GM19025 (cell line): ENCODE data around the gene THBS3.
"Not testable (repeated sequence)": the region's sequence is repeated elsewhere in the genome, so short reads cannot be mapped to it uniquely, and the experiment has no call there.

ENCODE experiments used
- ATAC-seq: cut with Tn5 transposase; IDR thresholded peaks from one replicate; pipeline ENCODE4 v1.9.1; 2021; ENCODE audit warnings: mild to moderate bottlenecking, low read depth, moderate library complexity; ENCODE audit not compliant: unreplicated experiment

THBS3 gene

DNA sequence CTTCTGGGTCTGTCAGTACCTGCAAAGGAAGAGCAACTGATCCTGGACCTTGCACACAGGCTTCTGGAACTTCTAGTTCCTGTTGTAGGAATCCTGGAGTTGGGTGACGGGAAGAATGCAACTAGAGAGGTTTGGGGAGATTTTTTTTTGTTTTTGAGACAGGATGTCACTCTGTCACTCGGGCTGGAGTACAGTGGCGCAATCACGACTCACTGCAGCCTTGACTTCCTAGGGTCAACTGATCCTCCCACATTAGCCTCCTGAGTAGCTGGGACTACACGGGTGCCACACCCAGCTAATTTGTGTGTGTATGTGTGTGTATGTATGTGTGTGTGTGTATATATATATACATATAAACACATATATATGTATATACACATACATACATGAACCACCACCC lies 28.8 kb upstream of the THBS3 start:
- ATAC-seq, result no peak

DNA sequence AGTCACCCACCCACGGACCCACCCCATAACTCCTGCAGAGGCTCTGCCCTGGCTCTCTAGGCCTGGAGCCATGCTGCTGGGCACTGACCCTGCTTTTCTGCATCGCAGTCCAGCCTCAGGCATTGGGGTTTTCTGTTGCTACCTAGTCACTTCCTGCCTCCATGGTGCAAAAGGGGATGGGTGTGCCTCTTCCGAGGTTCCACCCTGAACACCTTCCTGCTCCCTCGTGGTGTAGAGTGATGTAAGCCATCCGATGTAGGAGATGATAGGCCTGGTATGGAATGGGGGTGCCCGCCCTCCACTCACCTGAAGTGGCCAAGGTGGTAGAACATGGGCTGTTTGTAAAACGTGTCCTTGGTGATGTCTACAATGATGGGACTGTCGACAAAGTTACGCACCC lies 27.7 kb upstream of the THBS3 start:
- ATAC-seq, result not testable (repeated sequence)

DNA sequence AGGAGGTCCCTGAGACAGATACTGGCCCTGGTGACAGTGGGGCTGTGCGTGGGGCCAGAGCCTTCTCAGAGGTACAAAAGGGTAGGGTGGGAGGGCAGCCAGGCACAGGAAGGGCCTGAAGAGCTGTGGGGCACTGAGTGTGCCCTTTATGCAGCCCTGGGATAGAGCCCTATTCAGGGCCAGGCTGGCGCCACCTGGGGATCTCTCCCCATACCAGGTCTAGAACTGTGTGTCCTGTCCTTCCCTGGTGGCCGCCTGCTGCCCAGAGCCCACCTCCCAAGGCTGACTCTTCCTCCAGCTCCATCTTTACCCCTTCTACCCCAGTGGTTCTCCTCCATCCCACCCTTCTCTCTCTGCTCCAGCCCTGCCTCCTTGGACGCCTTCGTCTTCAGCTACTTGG lies 25.8 kb upstream of the THBS3 start:
- ATAC-seq, result not testable (repeated sequence)

DNA sequence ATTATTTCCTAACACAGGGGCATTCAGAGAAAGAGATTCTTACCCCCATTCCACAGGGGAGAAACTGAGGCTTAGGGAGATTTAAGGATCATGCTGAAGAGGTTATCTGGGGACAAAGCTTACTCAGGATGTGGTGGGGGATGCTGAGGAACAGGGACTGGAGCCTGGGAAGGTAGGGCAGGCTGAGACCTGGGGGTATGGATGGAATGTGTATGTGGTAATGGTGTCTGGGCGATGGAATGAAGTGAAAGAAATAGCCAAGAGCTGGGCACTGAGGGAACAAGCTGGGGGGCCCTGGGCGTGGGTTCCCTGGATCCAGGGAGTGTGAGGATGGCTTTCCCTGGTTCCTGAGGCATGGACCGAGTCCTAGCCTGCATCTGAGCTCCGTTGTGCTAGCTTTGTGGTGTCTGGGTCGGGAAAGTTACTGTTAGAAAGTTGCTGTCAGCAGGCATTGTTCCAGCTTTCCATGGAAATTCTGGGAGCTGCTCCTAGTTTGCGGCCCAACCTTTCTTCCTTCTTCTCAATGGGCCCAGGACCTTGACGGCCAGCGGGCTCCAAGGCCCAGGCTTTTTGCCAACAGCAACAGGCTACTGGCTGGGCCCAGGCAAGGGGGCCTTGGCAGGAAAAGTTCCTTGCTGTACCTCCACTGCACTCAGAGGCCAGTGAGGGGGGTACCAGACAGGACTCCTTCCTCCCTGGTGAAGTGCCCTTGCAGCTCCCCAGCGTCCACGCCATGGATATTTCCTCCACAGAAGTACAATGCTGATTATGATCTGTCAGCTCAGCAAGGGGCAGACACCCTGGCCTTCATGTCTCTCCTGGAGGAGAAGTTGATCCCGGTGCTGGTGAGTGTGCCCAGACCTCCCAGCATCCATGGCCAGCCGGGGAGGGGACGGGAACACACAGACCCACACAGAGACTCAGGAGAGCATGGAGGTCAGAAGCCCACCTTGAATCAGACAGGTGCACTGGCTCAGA lies 24.6 kb upstream of the THBS3 start:
- ATAC-seq, result not testable (repeated sequence)

DNA sequence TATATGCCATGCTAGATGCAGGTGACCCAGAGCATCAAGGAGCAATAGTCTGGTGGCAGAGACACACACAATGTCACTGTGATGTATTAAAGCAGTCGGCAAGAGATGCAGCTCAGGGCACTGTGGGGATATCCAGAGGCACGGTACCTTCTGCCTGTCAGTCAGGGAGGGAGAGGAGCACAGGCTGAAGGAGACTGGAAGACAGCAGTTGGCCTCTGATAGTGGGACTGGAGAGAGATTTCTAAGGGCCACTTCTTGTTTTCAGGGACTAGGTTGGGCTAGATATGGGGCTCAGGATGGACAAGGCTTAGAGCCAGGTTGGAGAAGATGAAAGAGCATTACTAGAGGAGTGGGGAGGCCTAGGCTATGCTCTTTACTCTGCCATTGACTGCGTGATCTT lies 23.6 kb upstream of the THBS3 start:
- not testable (repeated sequence) for ATAC-seq

- no peak for ATAC-seq
Measured at GRCh38 chr1:155228096-155228427, 20.4 kb upstream of the THBS3 start.

DNA sequence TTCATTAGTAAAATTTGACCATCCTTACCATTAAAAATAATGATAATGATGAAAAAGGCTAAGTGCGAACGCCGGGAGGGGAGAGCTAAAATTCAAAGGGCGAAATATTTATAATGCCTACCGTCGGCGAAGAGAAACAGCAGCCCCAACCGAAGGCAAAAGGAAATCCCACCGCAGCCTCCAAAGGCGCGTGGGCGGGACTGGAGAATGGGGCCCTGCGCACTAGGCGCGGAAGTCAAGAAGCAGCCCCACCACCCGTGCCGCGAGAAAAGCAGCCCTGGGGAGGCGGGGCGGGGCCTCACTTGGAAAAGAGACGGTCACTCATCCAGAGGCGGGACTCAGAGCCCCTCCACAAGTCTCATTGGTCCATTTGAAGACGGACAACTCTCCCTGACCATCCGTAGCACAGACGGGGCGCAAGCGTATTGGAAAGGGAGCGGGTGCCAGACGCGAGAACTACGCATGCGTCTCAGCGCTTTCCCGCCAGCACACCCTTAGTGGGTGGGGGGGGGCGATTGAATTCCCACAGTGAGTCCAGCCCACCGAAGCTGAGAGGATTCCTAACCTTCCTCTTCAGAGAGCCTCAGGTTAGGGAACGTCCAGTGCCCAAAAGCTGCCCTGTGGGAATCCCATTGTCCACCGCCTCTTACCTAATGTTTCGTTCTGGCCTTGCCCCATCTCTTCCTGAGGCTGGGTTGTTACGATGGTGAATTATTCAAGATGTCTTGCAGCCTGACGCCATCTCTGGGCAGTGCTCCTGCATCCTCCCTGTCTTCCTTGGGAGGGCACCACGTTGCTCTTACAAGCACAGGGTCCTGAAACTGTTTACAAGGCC lies 19.8 kb upstream of the THBS3 start:
- peak; percentile 90 for ATAC-seq

DNA sequence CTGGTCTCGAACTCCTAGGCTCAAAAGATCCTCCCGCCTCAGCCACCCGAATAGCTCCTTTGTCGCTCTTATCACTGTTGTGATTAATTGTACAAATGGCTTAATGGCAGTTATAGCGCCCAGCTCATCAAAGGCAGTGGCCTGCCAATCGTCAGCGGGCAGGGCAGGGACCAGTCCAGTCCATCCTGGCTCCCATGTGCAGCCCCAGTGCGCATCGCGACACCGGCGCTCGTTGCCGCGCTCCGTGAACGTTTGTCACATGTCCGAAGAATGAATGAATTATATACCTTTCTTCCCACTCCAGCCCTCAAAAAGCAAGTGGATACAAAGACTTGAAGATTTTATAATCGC lies 19.2 kb upstream of the THBS3 start:
- ATAC-seq, result no peak

DNA sequence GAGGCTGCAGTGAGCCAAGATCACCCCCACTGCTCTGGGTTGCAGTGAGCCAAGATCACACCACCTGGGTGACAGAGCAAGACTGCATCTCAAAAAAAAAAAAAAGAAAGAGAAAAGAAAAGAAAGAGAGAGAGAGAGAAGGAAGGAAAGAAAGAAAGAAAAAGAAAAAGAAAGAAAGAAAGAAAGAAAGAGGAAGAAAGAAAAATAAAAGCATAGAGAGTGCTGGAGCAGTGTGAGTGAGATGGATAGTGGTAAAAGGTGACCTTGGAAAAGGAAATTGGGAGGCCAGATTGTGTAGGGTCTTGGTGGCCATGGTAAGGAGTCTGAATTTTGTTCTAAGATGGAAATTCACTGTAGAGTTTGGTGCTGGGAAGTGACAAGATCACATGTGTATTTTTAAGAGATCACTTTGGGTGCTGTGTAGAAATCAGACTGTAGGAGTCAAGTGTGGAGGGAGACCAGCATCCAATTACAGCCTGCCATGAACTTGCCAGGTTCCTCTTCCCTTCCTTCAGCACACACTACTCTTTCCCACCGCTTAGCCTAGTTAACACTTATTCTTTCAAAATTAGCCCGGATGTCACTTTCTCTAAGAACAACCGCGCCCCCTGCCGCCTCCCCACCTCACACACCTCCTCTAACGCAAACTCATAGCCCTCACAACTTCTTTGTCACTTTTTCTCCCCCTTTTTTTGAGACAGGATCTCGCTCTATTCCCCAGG lies 18.7 kb upstream of the THBS3 start:
- ATAC-seq, result no peak

DNA sequence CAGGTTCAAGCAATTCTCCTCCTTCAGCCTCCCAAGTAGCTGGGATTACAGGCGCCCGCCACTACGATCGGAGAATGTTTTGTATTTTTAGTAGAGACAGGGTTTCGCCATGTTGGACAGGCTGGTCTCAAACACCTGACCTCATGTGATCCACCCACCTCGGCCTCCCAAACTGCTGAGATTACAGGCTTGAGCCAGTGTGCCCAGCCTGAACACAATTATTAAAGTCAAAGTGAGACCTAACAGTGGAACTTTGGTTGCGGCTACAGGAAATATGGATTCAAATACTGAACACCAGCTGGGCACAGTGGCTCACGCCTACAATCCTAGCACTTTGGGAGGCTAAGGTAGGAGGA lies 17.7 kb upstream of the THBS3 start:
- ATAC-seq, result not testable (repeated sequence)

DNA sequence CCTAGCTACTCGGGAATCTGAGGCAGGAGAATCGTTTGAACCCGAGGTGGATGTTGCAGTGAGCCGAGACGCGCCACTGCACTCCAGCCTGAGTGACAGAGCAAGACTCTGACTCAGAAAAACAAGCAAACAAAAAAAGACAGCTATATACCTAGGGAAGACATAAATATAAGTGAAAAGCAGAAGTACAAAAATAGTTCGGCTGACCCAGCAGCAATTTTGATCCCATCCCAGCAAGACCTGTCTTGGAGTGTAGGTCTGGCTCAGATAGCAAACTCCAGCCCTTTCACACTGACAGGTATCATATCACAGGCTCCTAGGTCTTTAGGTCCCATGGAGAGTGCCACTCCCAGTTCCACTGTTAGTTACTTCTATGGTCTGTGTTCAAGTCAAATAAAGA lies 15.3 kb upstream of the THBS3 start:
- ATAC-seq, result no peak

DNA sequence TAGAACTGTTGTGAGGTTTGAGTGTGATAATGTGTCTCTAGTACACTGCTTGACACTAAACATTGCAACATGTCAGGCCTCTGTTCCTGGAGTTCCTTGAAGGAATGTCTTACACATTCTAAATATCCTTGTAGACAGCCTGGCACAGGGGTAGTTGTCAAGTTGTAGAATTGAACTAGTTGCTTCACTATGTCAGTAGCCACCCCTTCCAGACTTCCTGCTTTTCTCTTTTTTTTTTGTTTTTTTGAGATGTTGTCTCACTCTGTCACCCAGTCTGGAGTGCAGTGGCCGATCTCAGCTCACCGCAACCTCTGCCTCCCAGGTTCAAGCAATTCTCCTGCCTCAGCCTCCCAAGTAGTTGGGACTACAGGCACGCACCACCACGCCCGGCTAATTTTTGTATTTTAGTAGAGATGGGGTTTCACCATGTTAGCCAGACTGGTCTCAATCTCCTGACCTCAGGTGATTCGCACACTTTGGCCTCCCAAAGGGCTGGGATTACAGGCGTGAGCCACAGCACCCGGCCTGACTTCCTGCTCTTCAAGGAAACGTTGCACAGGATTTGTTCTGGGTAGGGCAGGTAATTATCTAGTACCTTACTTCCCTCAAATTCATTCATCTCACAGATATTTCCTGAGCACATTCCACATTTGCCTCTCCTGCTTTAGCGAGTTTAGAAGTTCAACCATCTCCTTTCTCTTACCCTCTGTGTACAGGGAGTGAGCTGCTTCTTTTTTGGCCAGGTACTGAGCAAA lies 12.7 kb upstream of the THBS3 start:
- not testable (repeated sequence) for ATAC-seq

- no peak for ATAC-seq
Measured at GRCh38 chr1:155219592-155220031, 11.9 kb upstream of the THBS3 start.

- no peak for ATAC-seq
Measured at GRCh38 chr1:155218854-155219591, 11.3 kb upstream of the THBS3 start.

DNA sequence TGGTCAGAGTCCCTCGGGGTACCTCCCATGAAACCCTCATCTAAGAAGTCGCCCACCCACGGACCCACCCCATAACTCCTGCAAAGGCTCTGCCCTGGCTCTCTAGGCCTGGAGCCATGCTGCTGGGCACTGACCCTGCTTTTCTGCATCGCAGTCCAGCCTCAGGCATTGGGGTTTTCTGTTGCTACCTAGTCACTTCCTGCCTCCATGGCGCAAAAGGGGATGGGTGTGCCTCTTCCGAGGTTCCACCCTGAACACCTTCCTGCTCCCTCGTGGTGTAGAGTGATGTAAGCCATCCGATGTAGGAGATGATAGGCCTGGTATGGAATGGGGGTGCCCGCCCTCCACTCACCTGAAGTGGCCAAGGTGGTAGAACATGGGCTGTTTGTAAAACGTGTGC lies 7.0 kb upstream of the THBS3 start:
- ATAC-seq, result not testable (repeated sequence)

DNA sequence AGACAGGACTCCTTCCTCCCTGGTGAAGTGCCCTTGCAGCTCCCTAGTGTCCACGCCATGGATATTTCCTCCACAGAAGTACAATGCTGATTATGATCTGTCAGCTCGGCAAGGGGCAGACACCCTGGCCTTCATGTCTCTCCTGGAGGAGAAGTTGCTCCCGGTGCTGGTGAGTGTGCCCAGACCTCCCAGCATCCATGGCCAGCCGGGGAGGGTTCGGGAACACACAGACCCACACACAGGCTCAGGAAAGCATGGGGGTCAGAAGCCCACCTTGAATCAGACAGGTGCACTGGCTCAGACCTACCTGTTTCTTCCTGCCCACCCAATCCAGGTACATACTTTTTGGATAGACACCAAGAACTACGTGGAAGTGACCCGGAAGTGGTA lies 4.3 kb upstream of the THBS3 start:
- not testable (repeated sequence) for ATAC-seq

DNA sequence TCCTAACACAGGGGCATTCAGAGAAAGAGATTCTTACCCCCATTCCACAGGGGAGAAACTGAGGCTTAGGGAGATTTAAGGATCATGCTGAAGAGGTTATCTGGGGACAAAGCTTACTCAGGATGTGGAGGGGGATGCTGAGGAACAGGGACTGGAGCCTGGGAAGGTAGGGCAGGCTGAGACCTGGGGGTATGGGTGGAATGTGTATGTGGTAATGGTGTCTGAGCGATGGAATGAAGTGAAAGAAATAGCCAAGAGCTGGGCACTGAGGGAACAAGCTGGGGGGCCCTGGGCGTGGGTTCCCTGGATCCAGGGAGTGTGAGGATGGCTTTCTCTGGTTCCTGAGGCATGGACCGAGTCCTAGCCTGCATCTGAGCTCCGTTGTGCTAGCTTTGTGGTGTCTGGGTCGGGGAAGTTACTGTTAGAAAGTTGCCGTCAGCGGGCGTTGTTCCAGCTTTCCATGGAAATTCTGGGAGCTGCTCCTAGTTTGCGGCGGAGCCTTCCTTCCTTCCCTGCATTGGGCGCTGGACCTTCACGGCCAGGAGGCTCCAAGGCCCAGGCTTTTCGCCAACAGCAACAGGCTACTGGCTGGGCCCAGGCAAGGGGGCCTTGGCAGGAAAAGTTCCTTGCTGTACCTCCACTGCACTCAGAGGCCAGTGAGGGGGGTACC lies 3.8 kb upstream of the THBS3 start:
- ATAC-seq, result not testable (repeated sequence)

DNA sequence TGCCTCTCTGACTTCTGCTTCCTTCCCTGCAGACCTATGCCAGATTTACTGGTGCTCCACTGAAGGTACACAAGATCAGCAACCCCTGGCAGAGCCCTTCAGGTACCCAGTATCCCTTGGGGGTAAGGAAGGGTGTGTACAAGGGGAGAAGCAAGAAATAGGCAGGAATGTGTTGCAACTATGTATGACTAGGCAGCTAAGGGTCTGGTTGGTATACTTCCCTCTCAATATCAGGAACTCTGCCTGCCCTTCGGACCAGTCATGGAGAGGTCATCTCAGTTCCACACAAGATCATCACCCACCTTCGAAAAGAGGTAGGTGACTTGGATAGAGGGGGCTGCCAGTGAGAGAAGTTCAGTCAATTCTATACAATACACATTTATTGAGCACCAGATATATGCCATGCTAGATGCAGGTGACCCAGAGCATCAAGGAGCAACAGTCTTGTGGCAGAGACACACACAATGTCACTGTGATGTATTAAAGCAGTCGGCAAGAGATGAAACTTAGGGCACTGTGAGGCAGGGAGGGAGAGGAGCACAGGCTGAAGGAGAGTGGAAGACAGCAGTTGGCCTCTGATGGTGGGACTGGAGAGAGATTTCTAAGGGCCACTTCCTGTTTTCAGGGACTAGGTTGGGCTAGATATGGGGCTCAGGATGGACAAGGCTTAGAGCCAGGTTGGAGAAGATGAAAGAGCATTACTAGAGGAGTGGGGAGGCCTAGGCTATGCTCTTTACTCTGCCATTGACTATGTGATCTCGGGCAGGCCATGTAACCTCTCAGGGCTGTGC lies 2.8 kb upstream of the THBS3 start:
- ATAC-seq, result no peak
